MCF 10A (cell line): Measurements from ENCODE around the gene TRAPPC5. TPM values are rescaled to one million over a fixed set of nuclear protein-coding genes. Genes with fewer than 3 reads are reported as not detected.

ENCODE experiments used
- BruUV-seq: library from RNA; stranded (reverse); fragments of 400-500 nt; replicated peaks from 2 replicates; lab custom pipeline; 2021; lab: Mats Ljungman, UMichigan
- CTCF ChIA-PET: fragments of 300-600 bp; sonication (Branson Sonifier 250); formaldehyde crosslinking; extraction: SDS; loops from one replicate; lab custom pipeline; 2021; ENCODE audit warnings: antibody characterized with exemption, inconsistent platforms; lab: Yijun Ruan, JAX
- POLR2A ChIA-PET: fragments of 300-600, 350-650 bp; sonication (Branson Sonifier 250); formaldehyde crosslinking; extraction: SDS; loops from one replicate; lab custom pipeline; 2020; ENCODE audit warnings: antibody characterized with exemption, inconsistent platforms; lab: Yijun Ruan, JAX
- DNase-seq: peaks from one replicate; pipeline ENCODE4 v3.0.0-alpha.2; 2018; ENCODE audit not compliant: unreplicated experiment
- H3K27ac Mint-ChIP-seq: one replicate; pipeline ENCODE4 v1.8.0; 2022; ENCODE audit warnings: mild to moderate bottlenecking, low read depth, mixed read lengths; ENCODE audit not compliant: unreplicated experiment
- H3K27me3 Mint-ChIP-seq: one replicate; pipeline ENCODE4 v1.8.0; 2022; ENCODE audit warnings: mixed read lengths; ENCODE audit not compliant: insufficient read depth, unreplicated experiment
- H3K36me3 Mint-ChIP-seq: one replicate; pipeline ENCODE4 v1.8.0; 2022; ENCODE audit warnings: mild to moderate bottlenecking, moderate library complexity, mixed read lengths; ENCODE audit not compliant: insufficient read depth, unreplicated experiment
- H3K4me1 Mint-ChIP-seq: one replicate; pipeline ENCODE4 v1.8.0; 2022; ENCODE audit warnings: mixed read lengths; ENCODE audit not compliant: insufficient read depth, unreplicated experiment
- H3K4me3 Mint-ChIP-seq: one replicate; pipeline ENCODE4 v1.8.0; 2022; ENCODE audit warnings: mild to moderate bottlenecking, moderate library complexity, mixed read lengths; ENCODE audit not compliant: unreplicated experiment
- H3K9me3 Mint-ChIP-seq: one replicate; pipeline ENCODE4 v1.8.0; 2022; ENCODE audit warnings: mixed read lengths; ENCODE audit not compliant: unreplicated experiment
- intact Hi-C: fragments of 100-400 bp; cut with micrococcal nuclease; formaldehyde crosslinking; loops from 2 replicates; pipeline ENCODE4 v1.14.1; 2022
- total RNA-seq: library from RNA; stranded (reverse); gene quantifications from 2 replicates; pipeline ENCODE4 v1.2.3, GENCODE V29; 2022
- TF ChIP-seq, protein P1 (sequence below): fragments of 200-600 bp; IDR thresholded peaks from one replicate; pipeline ENCODE4 v1.8.0; 2022; ENCODE audit warnings: antibody characterized with exemption, mild to moderate bottlenecking; ENCODE audit not compliant: unreplicated experiment

The TRAPPC5 gene
- total RNA-seq, 1 experiment from 2014 or later: 123 TPM

DNA sequence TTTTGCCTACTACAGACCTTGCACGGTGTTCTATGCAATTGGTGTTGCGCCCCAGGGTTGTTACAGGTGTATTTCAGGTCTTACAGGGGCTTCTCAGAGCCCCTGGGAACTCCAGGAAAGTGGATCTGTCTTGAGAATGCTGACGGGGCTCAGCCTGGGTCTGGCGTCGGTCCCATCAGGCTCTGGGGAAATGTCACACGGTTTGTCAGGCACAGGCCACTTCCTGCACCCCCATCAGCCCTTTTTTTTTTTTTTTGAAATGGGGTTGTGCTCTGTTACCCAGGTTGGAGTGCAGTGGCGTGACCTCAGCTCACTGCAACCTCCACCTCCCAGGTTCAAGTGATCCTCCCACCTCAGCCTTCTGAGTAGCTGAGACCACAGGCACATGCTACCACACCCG lies 38.0 kb downstream of the TRAPPC5 start:
- POLR2A ChIA-PET: no interaction called here
- BruUV-seq: no TSS peak

DNA sequence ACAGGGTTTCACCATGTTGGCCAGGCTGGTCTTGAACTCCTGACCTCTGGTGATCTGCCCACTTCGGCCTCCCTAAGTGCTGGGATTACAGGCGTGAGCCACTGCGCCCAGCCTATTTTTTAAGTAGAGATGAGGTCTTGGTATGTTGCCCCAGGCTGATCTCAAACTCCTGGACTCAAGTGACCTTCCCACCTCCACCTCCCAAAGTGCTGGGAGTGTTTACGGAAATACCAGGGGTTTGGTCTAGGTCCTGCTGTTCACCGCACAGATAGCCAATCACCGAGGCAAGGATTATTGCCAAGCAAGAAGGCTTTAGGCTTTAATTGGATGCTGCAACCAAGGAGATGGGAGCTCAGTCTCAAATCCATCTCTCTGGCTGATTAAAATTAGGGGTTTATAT lies 39.7 kb downstream of the TRAPPC5 start:
- BruUV-seq: no TSS peak
- intact Hi-C loops: no loop called here
- ChIA-PET POLR2A (no interaction called here), CTCF (interaction anchor here (0.6 kb wide), 1 partner anchor 164 kb away, joined by 3 read pairs; no protein-coding TSS in a partner anchor)
- Mint-ChIP-seq H3K4me3 (no peak overlapping the region), H3K4me1 (no peaks in the 10 kb centered on the region), H3K27ac (no peak overlapping the region), H3K27me3 (no peaks in the 10 kb centered on the region), H3K36me3 (no peaks in the 10 kb centered on the region), H3K9me3 (no peaks in the 10 kb centered on the region)
- DNase-seq: no peak
- TF ChIP-seq, protein P1, sequence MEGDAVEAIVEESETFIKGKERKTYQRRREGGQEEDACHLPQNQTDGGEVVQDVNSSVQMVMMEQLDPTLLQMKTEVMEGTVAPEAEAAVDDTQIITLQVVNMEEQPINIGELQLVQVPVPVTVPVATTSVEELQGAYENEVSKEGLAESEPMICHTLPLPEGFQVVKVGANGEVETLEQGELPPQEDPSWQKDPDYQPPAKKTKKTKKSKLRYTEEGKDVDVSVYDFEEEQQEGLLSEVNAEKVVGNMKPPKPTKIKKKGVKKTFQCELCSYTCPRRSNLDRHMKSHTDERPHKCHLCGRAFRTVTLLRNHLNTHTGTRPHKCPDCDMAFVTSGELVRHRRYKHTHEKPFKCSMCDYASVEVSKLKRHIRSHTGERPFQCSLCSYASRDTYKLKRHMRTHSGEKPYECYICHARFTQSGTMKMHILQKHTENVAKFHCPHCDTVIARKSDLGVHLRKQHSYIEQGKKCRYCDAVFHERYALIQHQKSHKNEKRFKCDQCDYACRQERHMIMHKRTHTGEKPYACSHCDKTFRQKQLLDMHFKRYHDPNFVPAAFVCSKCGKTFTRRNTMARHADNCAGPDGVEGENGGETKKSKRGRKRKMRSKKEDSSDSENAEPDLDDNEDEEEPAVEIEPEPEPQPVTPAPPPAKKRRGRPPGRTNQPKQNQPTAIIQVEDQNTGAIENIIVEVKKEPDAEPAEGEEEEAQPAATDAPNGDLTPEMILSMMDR: no peak

More for the DNA sequence above, 38.0 kb downstream of the TRAPPC5 start:
- intact Hi-C loops: no loop called here
- Mint-ChIP-seq H3K27me3 (no peaks in the 10 kb centered on the region), H3K4me1 (no peaks in the 10 kb centered on the region), H3K4me3 (no peak overlapping the region), H3K36me3 (no peaks in the 10 kb centered on the region), H3K27ac (no peak overlapping the region), H3K9me3 (no peaks in the 10 kb centered on the region)
- no peak for DNase-seq
- TF ChIP-seq, protein P1: no peak
- CTCF ChIA-PET: interaction anchor here (0.7 to 1.1 kb wide), 2 partner anchors 15 to 364 kb away, joined by 3 to 5 read pairs; no protein-coding TSS in a partner anchor

DNA sequence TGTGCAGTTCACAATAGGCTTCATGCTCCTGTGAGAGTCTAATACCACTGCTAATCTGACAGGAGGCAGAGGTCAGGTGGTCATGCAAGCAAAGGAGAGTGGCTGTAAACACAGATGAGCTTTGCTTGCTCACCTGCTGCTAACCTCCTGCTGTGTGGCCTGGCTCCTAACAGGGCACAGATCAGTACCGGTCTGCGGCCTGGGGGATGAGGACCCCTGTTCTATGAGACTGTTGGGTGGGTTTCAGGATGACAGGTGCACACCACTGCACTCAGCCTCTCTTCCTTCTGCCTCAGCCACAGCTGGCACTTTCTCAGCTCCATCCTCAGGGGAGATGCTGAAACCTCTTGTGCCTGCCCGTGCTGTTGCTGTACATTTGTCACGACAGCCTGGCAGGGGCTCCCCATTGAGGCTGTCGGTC lies 41.6 kb downstream of the TRAPPC5 start:
- no peak overlapping the region for H3K27ac Mint-ChIP-seq
- no TSS peak for BruUV-seq
- peaks cover 5% of the 10 kb centered on the region for H3K27me3 Mint-ChIP-seq
- POLR2A ChIA-PET: no interaction called here
- intact Hi-C loops: no loop called here
- CTCF ChIA-PET: no interaction called here
- no peak overlapping the region for H3K4me3 Mint-ChIP-seq
- DNase-seq: no peak
- TF ChIP-seq, protein P1: no peak
- no peaks in the 10 kb centered on the region for H3K4me1 Mint-ChIP-seq
- no peaks in the 10 kb centered on the region for H3K36me3 Mint-ChIP-seq
- no peaks in the 10 kb centered on the region for H3K9me3 Mint-ChIP-seq

DNA sequence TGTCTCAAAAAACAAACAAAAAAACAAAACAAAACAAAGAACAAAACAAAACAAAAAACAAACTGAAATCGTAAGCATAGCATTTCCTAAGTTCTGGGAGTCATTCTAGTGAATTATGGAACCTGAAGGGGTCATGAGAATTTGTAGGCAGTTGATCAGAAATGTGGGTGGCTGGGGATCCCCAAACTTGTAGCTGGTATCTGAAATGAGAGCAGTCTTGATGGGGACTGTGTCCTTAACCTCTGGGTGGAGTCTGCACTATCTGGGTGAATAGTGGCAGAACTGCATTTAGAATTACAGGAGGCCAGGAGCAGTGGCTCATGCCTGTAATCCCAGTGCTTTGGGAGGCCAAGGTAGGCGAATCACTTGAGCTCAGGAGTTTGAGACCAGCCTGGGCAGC lies 45.2 kb downstream of the TRAPPC5 start:
- Mint-ChIP-seq H3K27me3 (peaks cover 37% of the 10 kb centered on the region), H3K4me3 (no peak overlapping the region), H3K36me3 (no peaks in the 10 kb centered on the region), H3K9me3 (no peaks in the 10 kb centered on the region), H3K4me1 (no peaks in the 10 kb centered on the region), H3K27ac (no peak overlapping the region)
- BruUV-seq: no TSS peak
- POLR2A ChIA-PET: interaction anchor here (1.1 kb wide), 1 partner anchor 16 kb away, joined by 3 read pairs; no protein-coding TSS in a partner anchor
- no peak for DNase-seq
- TF ChIP-seq, protein P1: no peak
- CTCF ChIA-PET: interaction anchor here (0.6 kb wide), 1 partner anchor 128 kb away, joined by 3 read pairs; no protein-coding TSS in a partner anchor
- intact Hi-C loops: no loop called here
